Measurements from ENCODE around the gene SHQ1. TPM values are rescaled to one million over a fixed set of nuclear protein-coding genes. Genes with fewer than 3 reads are reported as not detected.

The SHQ1 gene
- 19.6 and 22.7 TPM in 2 replicates for total RNA-seq

GRCh38 chr3:72847751-72848702 is at the start of gene SHQ1:
Gene SHQ1 (minus strand): TSS chr3:72848445. CDS start chr3:72848340, 105 bp downstream.

GRCh38 chr3:72887705-72888545 is 39.7 kb upstream of the SHQ1 start, which contains the start of gene GXYLT2:
Gene GXYLT2 (plus strand): TSS chr3:72888046. CDS start chr3:72888234, 188 bp downstream.

Other genes with a start within 250 kb of the SHQ1 start
- 6.1 and 16.1 TPM in 2 replicates for gene GXYLT2, start 39.6 kb upstream of the SHQ1 start, total RNA-seq
- 68.6 and 75.5 TPM in 2 replicates for gene PPP4R2, start 148.4 kb upstream of the SHQ1 start, total RNA-seq
- gene EBLN2, start 213.2 kb upstream of the SHQ1 start, total RNA-seq, result 5.4 and 7.7 TPM in 2 replicates

Measured in uterine smooth muscle cell (primary cell).